ENCODE results near the gene RGN.
"Not testable (repeated sequence)": the region's sequence is repeated elsewhere in the genome, so short reads cannot be mapped to it uniquely, and the experiment has no call there.

The RGN gene

DNA sequence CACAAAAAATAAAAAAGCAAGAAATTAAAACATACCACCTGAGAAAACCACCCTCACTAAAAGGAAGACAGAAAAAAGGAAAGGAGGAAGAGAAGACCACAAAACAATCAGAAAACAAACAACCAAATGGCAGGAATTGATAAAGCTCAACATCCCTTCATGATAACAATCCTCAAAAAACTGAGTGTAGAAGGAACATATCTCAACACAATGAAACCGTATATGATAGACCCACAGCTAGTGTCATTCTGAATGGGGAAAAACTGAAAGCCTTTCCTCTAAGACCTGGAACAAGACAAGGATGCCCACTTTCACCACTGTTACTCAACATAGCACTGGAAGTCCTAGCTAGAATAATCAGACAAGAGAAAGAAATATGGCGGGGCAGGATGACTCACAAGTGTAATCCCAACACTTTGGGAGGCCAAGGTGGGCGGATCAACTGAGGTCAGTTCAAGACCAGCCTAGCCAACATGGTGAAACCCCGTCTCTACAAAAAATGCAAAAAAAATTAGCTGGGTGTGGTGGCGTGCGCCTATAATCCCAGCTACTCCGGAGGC lies 38.4 kb downstream of the RGN start:
- DNase-seq (ENCODE audit: low spot score), result not testable (repeated sequence)

DNA sequence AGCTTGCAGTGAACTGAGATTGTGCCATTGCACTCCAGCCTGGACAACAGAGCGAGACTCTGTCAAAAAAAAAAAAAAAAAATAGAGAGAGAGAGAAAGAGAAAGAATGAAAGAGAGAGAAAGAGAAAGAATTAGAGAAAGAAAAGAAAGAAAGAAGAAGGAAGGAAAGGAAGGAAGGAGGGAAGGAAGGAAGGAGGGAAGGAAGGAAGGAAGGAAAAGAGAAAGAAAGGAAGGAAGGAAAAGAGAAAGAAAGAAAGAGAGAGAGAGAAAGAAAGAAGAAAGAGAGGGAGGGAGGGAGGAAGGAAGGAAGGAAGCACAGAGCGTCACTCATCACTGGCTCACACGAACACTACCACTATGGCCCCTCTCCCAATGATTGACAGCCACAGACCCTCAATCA lies 46.2 kb downstream of the RGN start:
- not testable (repeated sequence) for DNase-seq (ENCODE audit: low spot score)

DNA sequence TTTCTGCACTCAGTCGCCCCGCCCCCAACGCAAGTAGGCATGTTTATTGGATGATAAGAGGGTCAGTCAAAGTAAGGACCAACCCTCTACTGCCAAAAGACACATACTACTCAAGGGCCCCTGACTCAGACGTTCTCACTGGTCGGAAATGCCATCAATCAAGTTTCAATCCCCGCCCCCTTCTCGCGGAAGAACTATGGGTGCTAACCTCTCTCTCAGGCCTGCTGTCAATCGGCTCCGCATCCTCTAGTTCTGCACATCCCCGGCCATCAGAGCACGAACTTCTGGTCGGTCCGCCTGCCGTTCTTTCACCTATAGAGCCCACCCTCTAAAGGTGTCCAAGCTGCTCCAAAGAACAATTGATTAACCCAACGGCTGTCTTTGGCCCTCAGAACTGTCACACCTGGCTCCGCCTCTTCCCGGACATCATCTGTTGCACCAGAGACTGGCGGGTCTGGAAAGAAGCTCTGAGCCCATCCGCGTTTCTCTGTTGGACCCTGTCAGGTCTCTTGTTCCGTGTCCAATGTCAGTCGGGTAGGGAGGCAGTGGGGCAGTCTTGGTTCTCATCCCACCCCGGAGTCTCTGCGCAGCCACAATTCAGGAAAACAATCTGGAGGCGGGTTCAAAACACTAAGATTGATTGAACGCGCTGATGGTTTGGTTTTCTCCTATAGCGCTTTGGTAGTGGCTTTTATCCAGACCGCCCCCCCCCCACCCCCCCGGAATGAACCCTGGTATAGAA lies 51.1 kb downstream of the RGN start:
- peak; percentile 85 for DNase-seq (ENCODE audit: low spot score)

DNA sequence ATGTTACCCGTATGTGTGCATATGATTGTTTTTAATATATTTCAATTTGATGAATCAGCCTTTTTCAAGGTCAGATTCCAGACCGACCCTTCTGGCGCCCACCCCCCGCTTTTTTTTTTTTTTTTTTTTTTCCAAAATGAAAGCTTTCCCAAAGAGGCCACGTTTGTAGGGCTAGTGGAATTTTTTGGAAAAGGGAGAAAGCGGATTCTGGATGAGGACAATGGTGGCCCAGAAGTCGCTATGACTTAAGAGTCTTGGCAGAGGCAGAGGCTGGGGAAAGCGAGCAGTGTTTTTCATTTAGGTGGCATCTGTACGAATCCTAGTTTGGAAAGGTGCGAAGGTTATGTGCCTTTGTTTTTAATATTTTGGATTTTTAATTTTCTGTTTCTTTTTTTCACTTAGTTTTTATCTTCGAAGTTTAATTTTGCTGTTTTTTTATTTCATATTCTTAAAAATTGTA lies 51.7 kb downstream of the RGN start:
- DNase-seq (ENCODE audit: low spot score), result no peak

DNA sequence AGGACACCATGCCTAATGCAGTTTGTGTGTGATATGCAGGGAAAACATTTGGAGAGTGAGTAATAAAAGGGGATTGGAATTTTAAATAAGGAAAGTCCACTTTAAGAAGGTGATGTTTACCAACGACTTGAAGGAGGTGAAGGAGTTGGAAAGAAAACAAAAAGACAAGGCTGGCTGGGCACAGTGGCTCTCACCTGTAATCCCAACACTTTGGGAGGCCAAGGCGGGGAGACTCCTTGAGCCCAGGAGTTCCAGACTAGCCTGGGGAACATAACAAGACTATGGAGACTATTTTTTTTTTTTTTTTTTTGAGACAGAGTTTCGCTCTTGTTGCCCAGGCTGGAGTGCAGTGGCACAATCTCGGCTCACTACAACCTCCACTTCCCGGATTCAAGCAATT lies 55.2 kb downstream of the RGN start:
- no peak for DNase-seq (ENCODE audit: low spot score)

DNA sequence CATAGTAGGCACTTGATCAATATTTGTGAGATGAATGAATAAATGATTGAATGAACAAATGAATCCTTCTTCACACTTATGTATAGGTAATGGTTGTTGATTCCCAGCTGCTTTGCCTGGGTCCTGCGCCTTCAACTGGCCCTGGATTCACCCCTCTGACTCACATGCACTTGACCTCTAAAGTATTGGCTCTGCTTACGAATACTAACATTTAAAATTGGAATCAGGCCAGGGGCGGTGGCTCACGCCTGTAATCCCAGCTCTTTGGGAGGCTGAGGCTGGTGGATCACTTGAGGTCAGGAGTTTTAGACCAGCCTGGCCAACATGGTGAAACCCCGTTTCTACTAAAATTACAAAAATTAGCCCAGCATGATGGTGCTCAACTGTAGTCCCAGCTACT lies 57.4 kb downstream of the RGN start:
- DNase-seq (ENCODE audit: low spot score), result peak; percentile 41

DNA sequence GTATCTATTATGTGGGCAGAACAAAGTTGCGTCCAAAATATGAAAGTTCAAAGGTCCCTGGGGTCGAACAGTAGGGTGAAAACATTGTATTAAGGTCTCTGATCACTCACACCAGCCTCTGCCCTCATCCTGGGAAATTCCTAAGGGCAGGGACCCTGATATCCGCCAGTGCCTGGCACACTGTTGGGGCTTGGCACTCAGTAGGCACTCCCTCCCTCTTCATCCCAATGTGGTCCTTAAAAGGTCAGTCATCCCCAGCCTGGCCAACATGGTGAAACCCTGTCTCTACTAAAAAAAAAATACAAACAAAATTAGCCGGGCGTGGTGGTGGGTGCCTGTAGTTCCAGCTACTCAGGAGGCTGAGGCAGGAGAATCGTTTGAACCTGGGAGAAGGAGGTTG lies 59.9 kb downstream of the RGN start:
- DNase-seq (ENCODE audit: low spot score), result no peak
